CD14-positive monocyte (primary cell): ENCODE results near the gene FAM53A. TPM values are rescaled to one million over a fixed set of nuclear protein-coding genes. Genes with fewer than 3 reads are reported as not detected.

Source experiments
- DNase-seq, 3 donors: peaks; one replicate each; pipeline ENCODE4 v3.0.0-alpha.2; 2011 to 2022
- H2AFZ ChIP-seq: 2 replicates; pipeline ENCODE4 v1.6.0; 2012; ENCODE audit warnings: mild to moderate bottlenecking, low read depth, low read length, inconsistent platforms; ENCODE audit not compliant: insufficient read depth, poor library complexity, severe bottlenecking
- H3K27ac ChIP-seq, 2 donors: 1 replicate in 1 of 2; 2 replicates in 1 of 2; pipeline ENCODE4 v1.5.1; 2012 to 2013; ENCODE audit warnings: low read length in 2 of 2, control low read depth in 1 of 2, inconsistent platforms in 1 of 2, low read depth in 1 of 2, mild to moderate bottlenecking in 1 of 2
- H3K27me3 ChIP-seq, 2 donors: one replicate each; pipeline versions ENCODE4 v1.6.0 to v1.6.1; 2011 to 2013; ENCODE audit warnings: low read length in 2 of 2; ENCODE audit not compliant: control insufficient read depth in 2 of 2, insufficient read depth in 2 of 2
- H3K36me3 ChIP-seq, 2 donors: replicated peaks in 1 of 2; 1 replicate in 1 of 2; 2 replicates in 1 of 2; pipeline versions ENCODE4 v1.5.1 to v1.6.1; 2012 to 2013; ENCODE audit warnings: low read length in 2 of 2, control low read depth in 1 of 2, inconsistent platforms in 1 of 2, mild to moderate bottlenecking in 1 of 2; ENCODE audit not compliant: insufficient read depth in 2 of 2, control insufficient read depth in 1 of 2
- H3K4me1 ChIP-seq, 2 donors: 1 replicate in 1 of 2; 2 replicates in 1 of 2; pipeline versions ENCODE4 v1.5.1 to v1.6.1; 2012 to 2013; ENCODE audit warnings: low read length in 2 of 2, control low read depth in 1 of 2, inconsistent platforms in 1 of 2, mild to moderate bottlenecking in 1 of 2, moderate library complexity in 1 of 2; ENCODE audit not compliant: insufficient read depth in 2 of 2, control insufficient read depth in 1 of 2
- H3K4me2 ChIP-seq: replicated peaks from 2 replicates; pipeline ENCODE3; 2012; ENCODE audit warnings: low read length, moderate library complexity, mild to moderate bottlenecking; ENCODE audit not compliant: poor library complexity, severe bottlenecking; ENCODE audit errors: extremely low read depth
- H3K4me3 ChIP-seq, 3 experiments: fragments of 200-600 bp in 1 of 3; sonication (generic) in 1 of 3; replicated peaks in 1 of 3; 1 replicate in 2 of 3; 2 replicates in 1 of 3; pipeline ENCODE4 v1.5.1; 2011 to 2013; ENCODE audit warnings: low read length in 3 of 3, mild to moderate bottlenecking in 3 of 3, control low read depth in 2 of 3, low read depth in 2 of 3, inconsistent platforms in 1 of 3, moderate library complexity in 1 of 3
- H3K79me2 ChIP-seq: 2 replicates; pipeline ENCODE4 v1.6.0; 2012; ENCODE audit warnings: mild to moderate bottlenecking, control low read depth, inconsistent platforms, low read length, moderate library complexity; ENCODE audit not compliant: insufficient read depth
- H3K9ac ChIP-seq: 2 replicates; pipeline ENCODE4 v1.6.0; 2017; ENCODE audit warnings: low read length, mild to moderate bottlenecking; ENCODE audit not compliant: insufficient read depth, poor library complexity, severe bottlenecking
- H3K9me3 ChIP-seq, 2 donors: replicated peaks in 1 of 2; 1 replicate in 1 of 2; 2 replicates in 1 of 2; pipeline versions ENCODE4 v1.5.1 to v1.6.1; 2012 to 2013; ENCODE audit warnings: low read length in 2 of 2, control low read depth in 1 of 2; ENCODE audit not compliant: control insufficient read depth in 1 of 2, insufficient read depth in 1 of 2
- H4K20me1 ChIP-seq: 2 replicates; pipeline ENCODE4 v1.6.0; 2012; ENCODE audit warnings: mild to moderate bottlenecking, low read length, control low read depth, moderate library complexity; ENCODE audit not compliant: insufficient read depth
- H3K27ac Mint-ChIP-seq, 7 donors: one replicate each; pipeline ENCODE4 v1.8.0; 2020; ENCODE audit warnings: mild to moderate bottlenecking in 7 of 7, mixed read lengths in 7 of 7, moderate library complexity in 6 of 7, inconsistent platforms in 2 of 7
- H3K27me3 Mint-ChIP-seq, 3 donors: one replicate each; pipeline ENCODE4 v1.8.0; 2021 to 2022; ENCODE audit warnings: low read depth in 3 of 3, mild to moderate bottlenecking in 3 of 3, mixed read lengths in 3 of 3, moderate library complexity in 3 of 3, inconsistent platforms in 1 of 3
- H3K36me3 Mint-ChIP-seq, 2 donors: one replicate each; pipeline ENCODE4 v1.8.0; 2020; ENCODE audit warnings: mixed read lengths in 2 of 2, inconsistent platforms in 1 of 2, mild to moderate bottlenecking in 1 of 2
- H3K4me1 Mint-ChIP-seq: one replicate; pipeline ENCODE4 v1.8.0; 2020; ENCODE audit warnings: mild to moderate bottlenecking, mixed read lengths
- H3K4me3 Mint-ChIP-seq, 2 donors: one replicate each; pipeline ENCODE4 v1.8.0; 2020; ENCODE audit warnings: mild to moderate bottlenecking in 2 of 2, mixed read lengths in 2 of 2, moderate library complexity in 1 of 2
- H3K9me3 Mint-ChIP-seq, 7 donors: one replicate each; pipeline ENCODE4 v1.8.0; 2020 to 2022; ENCODE audit warnings: mixed read lengths in 7 of 7, mild to moderate bottlenecking in 6 of 7, moderate library complexity in 6 of 7, inconsistent platforms in 2 of 7
- CTCF ChIP-seq: fragments of 200-600 bp; IDR thresholded peaks from one replicate; pipeline ENCODE4 v1.8.0; 2022; ENCODE audit warnings: antibody characterized with exemption, mild to moderate bottlenecking
- WGBS: methylation state at CpG from one replicate; pipeline ENCODE4 v1.1.5; 2013; ENCODE audit warnings: missing lambda C conversion rate; ENCODE audit not compliant: insufficient coverage; 5-methylcytosine and 5-hydroxymethylcytosine counted together
- intact Hi-C, 2 donors: fragments of 100-400 bp; cut with micrococcal nuclease; formaldehyde crosslinking; loops; one replicate each; pipeline versions ENCODE4 v1.15.0 to v1.15.1; 2023
- polyA plus RNA-seq, 3 donors: library from polyadenylated mRNA; depleted of rRNA in 1 of 3; unstranded in 2 of 3; stranded (reverse) in 1 of 3; fragments of 300-500 nt in 2 of 3; fragments of >200 nt in 1 of 3; fragmentation: Illumina TruSeq in 2 of 3; gene quantifications; 1 replicate in 2 of 3; 2 replicates in 1 of 3; pipeline ENCODE4 v1.2.3, GENCODE V29; 2012 to 2021

The FAM53A gene
- polyA plus RNA-seq, 3 donors, result 0.40 to 0.82 (median 0.76) TPM

GRCh38 chr4:1720163-1720983 is 36.3 kb upstream of the FAM53A start:
- peak overlapping the region; percentile 83 for H2AFZ ChIP-seq
- TF ChIP-seq CTCF, result no peak

GRCh38 chr4:1718095-1718850 is 34.2 kb upstream of the FAM53A start:
- H3K4me3 Mint-ChIP-seq, result no peak overlapping the region
- DNase-seq, result no peak
- Histone ChIP-seq H3K79me2 (peaks cover 87% of the 10 kb centered on the region), H2AFZ (no peak overlapping the region), H3K9ac (no peak overlapping the region), H3K4me2 (no peak overlapping the region), H3K4me3 (no peak overlapping the region), H3K4me1 (peaks cover 59 to 75% of the 10 kb centered on the region in 2 donors), H3K27me3 (no peaks in the 10 kb centered on the region), H3K9me3 (no peaks in the 10 kb centered on the region), H3K27ac (no peak overlapping the region), H4K20me1 (peaks cover 62% of the 10 kb centered on the region), H3K36me3 (peaks cover 24 to 32% of the 10 kb centered on the region in 2 donors)
- intact Hi-C loops, result loop anchor here in 1 of 2 donors (10.0 kb wide), 2 partner anchors 133 to 547 kb away; partner anchors contain the start of gene MXD4
- no peaks in the 10 kb centered on the region for H3K9me3 Mint-ChIP-seq
- H3K4me1 Mint-ChIP-seq, result peaks cover 62% of the 10 kb centered on the region
- H3K27me3 Mint-ChIP-seq, result peaks cover 0 to 2% (median 0%) of the 10 kb centered on the region in 3 donors
- no peak for TF ChIP-seq CTCF
- peaks cover 15 to 29% of the 10 kb centered on the region in 2 donors for H3K36me3 Mint-ChIP-seq
- H3K27ac Mint-ChIP-seq, result peak overlapping the region in 1 of 7 donors; percentile 59
- 89% methylated on average over 25 of the region's 31 CpGs for WGBS

More at GRCh38 chr4:1720163-1720983, 36.3 kb upstream of the FAM53A start:
- Mint-ChIP-seq H3K36me3 (peaks cover 22 to 42% of the 10 kb centered on the region in 2 donors), H3K4me1 (peaks cover 62% of the 10 kb centered on the region), H3K27me3 (peaks cover 0 to 3% (median 0%) of the 10 kb centered on the region in 3 donors), H3K9me3 (no peaks in the 10 kb centered on the region), H3K4me3 (peak overlapping the region; percentile 85 to 93), H3K27ac (peak overlapping the region; percentile 87 to 94 (median 92))
- Histone ChIP-seq H3K79me2 (peaks cover 85% of the 10 kb centered on the region), H3K4me2 (peak overlapping the region; percentile 82), H3K9ac (peak overlapping the region; percentile 79), H3K27ac (peak overlapping the region; percentile 75 to 77), H3K27me3 (no peaks in the 10 kb centered on the region), H3K36me3 (peaks cover 24 to 33% of the 10 kb centered on the region in 2 donors), H3K9me3 (no peaks in the 10 kb centered on the region), H3K4me1 (peaks cover 59 to 75% of the 10 kb centered on the region in 2 donors), H3K4me3 (peak overlapping the region; percentile 42 to 80 (median 51)), H4K20me1 (peaks cover 45% of the 10 kb centered on the region)
- intact Hi-C loops, result loop anchor here (2.0 to 10.0 kb wide), 4 partner anchors 26 to 373 kb away; partner anchors contain the start of genes LETM1 (in 1 of the 2) and UVSSA (in 1 of the 2)
- WGBS, result under 1% methylated on average over 79 of the region's 79 CpGs
- peak in 2 of 3 donors; percentile 15 to 54 for DNase-seq
